ENCODE data around the gene TECPR2. TPM values are rescaled to one million over a fixed set of nuclear protein-coding genes. Genes with fewer than 3 reads are reported as not detected.

TECPR2 gene
- polyA plus RNA-seq, 3 donors: 15.0 to 19.0 (median 16.0) TPM

- no peak for DNase-seq (ENCODE audit: low read depth in 3 of 3, low spot score in 2 of 3)
Observed at GRCh38 chr14:102370305-102370809, 7.6 kb downstream of the TECPR2 start.

GRCh38 chr14:102371361-102371760 lies 8.6 kb downstream of the TECPR2 start:
- DNase-seq (ENCODE audit: low read depth in 3 of 3, low spot score in 2 of 3): no peak

GRCh38 chr14:102373110-102373509 lies 10.4 kb downstream of the TECPR2 start:
- DNase-seq (ENCODE audit: low read depth in 3 of 3, low spot score in 2 of 3): no peak

GRCh38 chr14:102374264-102374663 lies 11.5 kb downstream of the TECPR2 start:
- no peak for DNase-seq (ENCODE audit: low read depth in 3 of 3, low spot score in 2 of 3)

- DNase-seq (ENCODE audit: low read depth in 3 of 3, low spot score in 2 of 3): no peak
Observed at GRCh38 chr14:102375119-102375518, 12.4 kb downstream of the TECPR2 start.

DNA sequence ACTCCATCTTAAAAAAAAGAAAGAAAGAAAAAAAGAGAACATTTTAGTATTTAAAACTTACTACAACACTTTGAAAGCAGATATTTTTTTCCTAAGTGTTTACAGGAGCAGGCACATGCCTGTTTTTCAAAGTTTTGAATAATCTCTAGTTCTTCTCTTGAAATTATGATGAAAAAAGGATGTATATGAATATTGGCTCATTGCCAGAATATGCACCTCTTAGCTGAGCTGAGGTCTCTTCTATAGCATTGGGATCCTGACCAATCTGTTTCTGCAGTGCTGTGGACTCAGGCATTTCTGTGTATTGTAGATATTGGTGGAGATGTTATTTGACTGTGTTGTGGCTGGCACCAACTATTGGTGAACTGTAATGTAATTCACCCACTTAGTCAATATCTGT lies 15.0 kb downstream of the TECPR2 start:
- no peak for DNase-seq (ENCODE audit: low read depth in 3 of 3, low spot score in 2 of 3)

- DNase-seq (ENCODE audit: low read depth in 3 of 3, low spot score in 2 of 3): no peak
Observed at GRCh38 chr14:102378830-102379229, 16.1 kb downstream of the TECPR2 start.

GRCh38 chr14:102387086-102387485 lies 24.3 kb downstream of the TECPR2 start:
- DNase-seq (ENCODE audit: low read depth in 3 of 3, low spot score in 2 of 3): no peak

DNA sequence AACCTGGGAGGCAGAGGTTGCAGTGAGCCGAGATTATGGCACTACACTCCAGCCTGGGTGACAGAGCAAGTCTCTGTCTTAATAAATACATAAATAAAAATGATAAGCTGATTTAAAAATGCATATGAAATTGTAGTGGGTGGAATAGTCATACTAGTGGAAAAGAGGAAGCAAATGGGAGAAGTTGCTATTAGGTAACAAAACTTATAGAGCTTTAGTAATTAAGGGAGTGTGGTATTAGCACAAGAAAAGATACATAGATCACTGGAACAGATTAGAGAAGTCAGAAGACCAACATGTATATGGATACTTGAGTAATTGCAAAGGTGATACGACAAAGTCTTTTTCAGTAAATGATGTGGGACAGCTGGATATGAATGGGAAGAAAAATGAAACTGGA lies 26.5 kb downstream of the TECPR2 start:
- DNase-seq (ENCODE audit: low read depth in 3 of 3, low spot score in 2 of 3): no peak

- DNase-seq (ENCODE audit: low read depth in 3 of 3, low spot score in 2 of 3): no peak
Observed at GRCh38 chr14:102390064-102390855, 27.5 kb downstream of the TECPR2 start.

- DNase-seq (ENCODE audit: low read depth in 3 of 3, low spot score in 2 of 3): no peak
Observed at GRCh38 chr14:102392506-102392905, 29.8 kb downstream of the TECPR2 start.

DNA sequence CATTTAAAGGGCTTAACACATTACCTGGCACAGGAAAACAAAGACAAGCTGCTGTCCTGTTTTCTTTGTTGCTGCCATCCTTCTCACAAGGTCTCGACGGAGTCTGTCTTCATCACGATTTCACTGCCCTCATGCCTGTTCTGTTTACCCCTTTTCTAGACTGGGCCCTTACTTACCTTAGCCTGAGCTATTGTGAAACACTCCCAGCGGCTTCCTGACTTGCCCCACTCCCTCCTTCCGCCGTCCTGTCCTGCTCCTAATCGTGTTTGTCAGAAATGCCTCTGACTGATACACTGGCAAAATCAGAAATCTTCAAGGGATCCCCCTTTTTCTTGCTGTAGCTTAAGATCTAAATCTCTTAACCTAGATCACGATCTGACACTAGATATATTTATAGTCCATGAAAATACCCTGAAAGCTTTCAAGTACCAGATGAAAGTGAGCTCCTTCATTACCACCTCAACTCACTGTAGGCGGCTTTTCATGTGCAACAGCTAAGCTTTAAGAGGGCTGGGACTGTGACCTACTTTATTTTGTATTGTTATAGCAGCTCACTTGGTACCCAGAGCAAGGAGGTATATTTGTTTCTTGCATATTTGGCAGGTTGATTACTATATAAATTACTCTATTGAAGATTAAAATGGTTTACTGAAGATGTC lies 32.1 kb downstream of the TECPR2 start:
- DNase-seq (ENCODE audit: low read depth in 3 of 3, low spot score in 2 of 3): no peak

DNA sequence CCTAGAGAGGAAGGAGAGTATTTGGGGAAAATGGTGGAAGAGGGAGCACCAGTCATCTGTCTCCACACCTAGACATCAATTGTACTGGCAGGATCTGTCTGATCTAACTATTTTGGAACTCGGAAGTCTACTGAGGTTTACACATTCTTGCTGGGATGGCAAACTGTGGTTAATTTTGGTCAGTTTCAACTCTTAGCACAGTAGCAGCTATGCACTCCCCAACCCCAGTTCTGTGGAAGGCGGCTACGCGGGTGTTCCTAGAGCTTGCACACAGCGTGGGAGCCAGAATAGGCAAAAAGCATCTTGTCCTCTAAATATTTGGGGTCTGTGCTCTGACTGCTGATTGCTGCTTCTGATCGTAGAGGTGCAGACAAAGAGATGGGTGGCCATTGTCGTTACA lies 33.8 kb downstream of the TECPR2 start:
- DNase-seq (ENCODE audit: low read depth in 3 of 3, low spot score in 2 of 3): no peak

- DNase-seq (ENCODE audit: low read depth in 3 of 3, low spot score in 2 of 3): no peak
Observed at GRCh38 chr14:102403028-102403427, 40.3 kb downstream of the TECPR2 start.

DNA sequence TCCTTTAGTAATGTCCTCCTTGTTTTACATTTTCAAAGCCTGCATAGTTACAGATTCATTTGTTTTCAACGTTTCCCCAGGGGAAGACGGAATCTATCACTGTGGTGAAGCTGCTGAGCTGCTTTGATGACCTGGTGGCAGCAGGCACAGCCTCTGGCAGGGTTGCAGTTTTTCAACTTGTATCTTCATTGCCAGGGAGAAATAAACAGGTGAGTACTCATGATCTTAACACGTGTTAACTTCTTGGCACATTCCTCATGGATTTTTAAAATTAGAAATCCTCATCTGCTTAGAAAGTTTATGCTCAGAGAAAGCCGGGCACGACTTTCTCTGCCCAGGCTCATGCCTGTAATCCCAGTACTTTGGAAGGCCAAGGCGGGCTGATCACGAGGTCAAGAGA lies 44.5 kb downstream of the TECPR2 start:
- no peak for DNase-seq (ENCODE audit: low read depth in 3 of 3, low spot score in 2 of 3)

- DNase-seq (ENCODE audit: low read depth in 3 of 3, low spot score in 2 of 3): no peak
Observed at GRCh38 chr14:102408724-102409123, 46.0 kb downstream of the TECPR2 start.

DNA sequence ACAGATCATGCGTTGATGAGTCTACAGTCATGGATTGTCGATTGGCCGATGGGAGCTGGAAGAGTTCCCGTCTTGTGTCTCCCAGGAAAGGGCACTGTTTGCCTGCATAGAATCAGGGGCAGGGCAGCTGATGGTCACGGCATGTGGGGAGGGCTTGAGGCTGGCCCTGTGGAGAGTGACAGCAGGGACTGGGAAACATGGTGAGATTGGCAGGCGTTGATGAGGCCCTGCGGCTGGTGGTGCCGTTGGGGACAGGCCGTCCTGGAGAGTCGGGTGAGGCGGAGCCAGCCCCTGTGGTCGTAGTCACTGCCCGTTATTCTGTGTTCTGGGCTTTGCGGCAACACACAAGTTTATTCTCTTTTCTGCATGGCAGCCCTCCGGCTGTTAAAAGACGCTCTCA lies 52.9 kb downstream of the TECPR2 start:
- no peak for DNase-seq (ENCODE audit: low read depth in 3 of 3, low spot score in 2 of 3)

DNA sequence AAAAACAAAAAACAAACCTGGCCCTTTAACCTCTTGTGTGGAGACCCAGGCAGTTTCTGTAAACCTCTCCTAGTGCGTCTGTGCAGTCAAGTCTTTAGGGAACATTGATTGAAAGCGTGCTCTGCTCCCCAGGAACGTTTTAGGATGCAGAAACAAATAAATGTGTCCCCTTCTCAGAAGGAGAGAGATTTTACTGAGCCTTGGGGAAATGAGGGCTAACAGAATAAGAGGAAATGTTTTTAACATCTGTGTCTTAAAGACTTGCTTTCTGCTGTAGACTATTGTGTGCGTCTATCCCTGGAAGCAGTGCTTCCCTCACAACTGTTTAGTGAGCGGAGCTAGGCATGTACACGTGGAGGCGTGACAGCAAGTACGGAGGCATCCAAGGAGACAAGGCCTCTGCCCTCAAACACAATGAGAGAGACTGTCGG lies 54.3 kb downstream of the TECPR2 start:
- DNase-seq (ENCODE audit: low read depth in 3 of 3, low spot score in 2 of 3): no peak

GRCh38 chr14:102417646-102418045 lies 54.9 kb downstream of the TECPR2 start:
- no peak for DNase-seq (ENCODE audit: low read depth in 3 of 3, low spot score in 2 of 3)

GRCh38 chr14:102418169-102418852 lies 55.6 kb downstream of the TECPR2 start:
- DNase-seq (ENCODE audit: low read depth in 3 of 3, low spot score in 2 of 3): no peak

DNA sequence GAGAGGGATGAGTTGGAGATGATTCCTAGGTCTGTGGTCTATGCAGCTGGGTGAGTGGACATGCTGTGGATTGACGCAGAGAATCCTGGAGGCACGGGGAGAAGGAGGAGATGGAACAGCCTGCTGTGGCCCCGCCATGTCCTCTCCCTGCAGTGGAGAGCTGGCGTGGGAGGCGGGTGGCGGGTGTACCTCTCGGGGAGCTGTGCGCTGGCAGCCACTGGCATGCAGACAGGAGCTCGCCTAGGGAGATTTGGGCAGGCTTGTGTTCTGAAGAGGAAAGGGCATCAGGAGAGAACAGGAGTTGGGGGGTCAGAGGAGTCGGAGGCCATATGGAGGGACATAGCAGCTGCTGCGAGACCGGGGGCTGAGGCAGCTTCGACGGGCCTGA lies 56.1 kb downstream of the TECPR2 start:
- DNase-seq (ENCODE audit: low read depth in 3 of 3, low spot score in 2 of 3): no peak

- no peak for DNase-seq (ENCODE audit: low read depth in 3 of 3, low spot score in 2 of 3)
Observed at GRCh38 chr14:102419276-102419675, 56.5 kb downstream of the TECPR2 start.

Measured in right renal cortex interstitium (tissue), 3 donors.